Heart left ventricle (tissue), 13 donors: ENCODE results near the gene FBXO15.
A peak's percentile ranks its signal among the peaks of the same experiment; 100 is the strongest.

Experiments
- CTCF ChIP-seq, 12 donors: fragments of 200-600 bp; sonication (generic) in 4 of 12; IDR thresholded peaks; one replicate each; pipeline versions ENCODE4 v1.5.0 to v1.8.0; 2018 to 2022; ENCODE audit warnings: antibody characterized with exemption in 12 of 12, mild to moderate bottlenecking in 5 of 12
- POLR2A ChIP-seq, 2 donors: fragments of 450-650 bp; IDR thresholded peaks; one replicate each; pipeline ENCODE4 v1.6.1; 2017; ENCODE audit warnings: antibody characterized with exemption in 2 of 2, mild to moderate bottlenecking in 2 of 2, moderate library complexity in 2 of 2
- donor health status: ischemic (EF 13 %, LVEDD 7.1; RV severe dilation, severe dysfunction).
- donor health status: DM: no; HTN: yes; CAD: no.
- donor health status: DM: no; HTN: no; CAD: no.
- donor health status: ischemic (EF 25% LVEDD 6.9; RV normal size, moderate dysfunction).
- donor health status: ischemic (EF 25% LVEDD 5.7; RV mildly dilated, moderate dysfunction).
- donor health status: ischemic (EF 35%, LVEDD 5.7; RV mildly dilated, moderate dysfunction).
- donor health status: nonischemic (EF 11% LVEDD 7.7; RV severe dilation, severe dysfunction).
- donor health status: DM: yes; HTN: yes; CAD: no.
- donor health status: PGD.
- donor health status: ischemic (EF 29% LVEDD 5.4; RV normal size, mild dysfunction).
- donor health status: nonischemic (EF 23%, LVEDD 6.1; RV moderate dilation, normal function).

GRCh38 chr18:74116633-74117554 lies 30.7 kb downstream of the FBXO15 start:
- TF ChIP-seq CTCF (IDR thresholded peaks at IDR 0.05) (peak; percentile 41 to 68 (median 54)), POLR2A (IDR thresholded peaks at IDR 0.05) (no peak)
